Epithelial cell of proximal tubule (primary cell): Measurements from ENCODE around the gene CTU2. TPM values are rescaled to one million over a fixed set of nuclear protein-coding genes. Genes with fewer than 3 reads are reported as not detected.

ENCODE experiments used
- DNase-seq: peaks from one replicate; pipeline ENCODE4 v3.0.0-alpha.2; 2011; ENCODE audit warnings: low read depth
- H3K4me3 ChIP-seq: 2 replicates; pipeline ENCODE4 v1.5.1; 2011; ENCODE audit warnings: low read depth, mild to moderate bottlenecking, low read length
- CTCF ChIP-seq: conservative IDR thresholded peaks from 2 replicates; pipeline ENCODE4 v1.5.1; 2012; ENCODE audit warnings: low read depth, mild to moderate bottlenecking, low read length
- total RNA-seq: library from RNA; depleted of rRNA; stranded (reverse); fragments of >200 nt; gene quantifications from 2 replicates; pipeline ENCODE4 v1.2.3, GENCODE V29; 2015

CTU2 gene
- total RNA-seq, 1 donor from 2014 or later: 9.3 TPM

GRCh38 chr16:88719933-88720296, 13.6 kb downstream of the CTU2 start:
- no peak for TF ChIP-seq CTCF
- H3K4me3 ChIP-seq: no peak overlapping the region
- no peak for DNase-seq

GRCh38 chr16:88720396-88720970, 14.2 kb downstream of the CTU2 start:
- no peak for TF ChIP-seq CTCF
- no peak for DNase-seq
- no peak overlapping the region for H3K4me3 ChIP-seq

GRCh38 chr16:88721236-88721635, 14.9 kb downstream of the CTU2 start:
- no peak for TF ChIP-seq CTCF
- DNase-seq: no peak
- H3K4me3 ChIP-seq: no peak overlapping the region

- TF ChIP-seq CTCF: no peak
- no peak overlapping the region for H3K4me3 ChIP-seq
- DNase-seq: no peak
Measured at GRCh38 chr16:88721815-88722755, 15.8 kb downstream of the CTU2 start.

- no peak for TF ChIP-seq CTCF
- no peak for DNase-seq
- no peak overlapping the region for H3K4me3 ChIP-seq
Measured at GRCh38 chr16:88722784-88723506, 16.6 kb downstream of the CTU2 start.

GRCh38 chr16:88723507-88723887, 17.2 kb downstream of the CTU2 start:
- no peak overlapping the region for H3K4me3 ChIP-seq

More at GRCh38 chr16:88723507-88723887, 17.2 kb downstream of the CTU2 start:
- no peak for DNase-seq
- TF ChIP-seq CTCF: no peak
